ENCODE measurements around the gene UBAC1.

- TF ChIP-seq CTCF (IDR thresholded peaks at IDR 0.05 in 2 of 3, conservative IDR thresholded peaks at IDR 0.05 in 1 of 3; ENCODE audit: borderline replicate concordance in 1 of 3, insufficient read depth in 1 of 3, low read depth in 2 of 3, low read length in 2 of 3) (no peak), REST (IDR thresholded peaks at IDR 0.05; ENCODE audit: low read depth) (no peak), SRF (IDR thresholded peaks at IDR 0.05; ENCODE audit: low read depth) (no peak), ZBTB33 (IDR thresholded peaks at IDR 0.05; ENCODE audit: extremely low read depth, insufficient replicate concordance, low read length) (no peak), JUND (IDR thresholded peaks at IDR 0.05) (no peak), POLR2A (IDR thresholded peaks at IDR 0.05; ENCODE audit: borderline replicate concordance, extremely low read depth, insufficient read depth, insufficient read length) (no peak), ATF3 (IDR thresholded peaks at IDR 0.05) (no peak), TCF7L2 (IDR thresholded peaks at IDR 0.05; ENCODE audit: borderline replicate concordance, extremely low read depth, insufficient read depth, insufficient read length) (no peak)
These were observed 24.2 kb upstream of the UBAC1 start for GRCh38 chr9:135985459-135985774.
